ENCODE measurements around the gene RAB38.

RAB38 gene

GRCh38 chr11:88064097-88064705, 111.0 kb downstream of the RAB38 start:
- in situ Hi-C loops (cut with MboI; ENCODE audit: low sequenced_read_pairs): no loop called here

More at GRCh38 chr11:88064097-88064705, 111.0 kb downstream of the RAB38 start:
- no peak overlapping the region for H3K4me3 ChIP-seq
- no peak for DNase-seq (ENCODE audit: low spot score in 2 of 2)
- H3K36me3 ChIP-seq (replicated peaks): no peaks in the 10 kb centered on the region
- no peaks in the 10 kb centered on the region for H3K27me3 ChIP-seq (ENCODE audit: low read depth)
- no peaks in the 10 kb centered on the region for H3K4me1 ChIP-seq
- no peaks in the 10 kb centered on the region for H3K9me3 ChIP-seq

Measured in HAP-1 (cell line).